K562 (cell line): ENCODE measurements around the gene PA2G4. TPM values are rescaled to one million over a fixed set of nuclear protein-coding genes. Genes with fewer than 3 reads are reported as not detected.
A peak's percentile ranks its signal among the peaks of the same experiment; 100 is the strongest.

ENCODE experiments used
- ATF7 ChIP-seq: fragments of 450-650 bp; IDR thresholded peaks from 2 replicates; pipeline ENCODE4 v1.7.1; 2014; ENCODE audit warnings: mild to moderate bottlenecking, moderate library complexity
- BHLHE40 ChIP-seq: IDR thresholded peaks from 2 replicates; pipeline ENCODE4 v1.6.1; 2011; ENCODE audit warnings: low read length, improper control_type of control experiment
- BRCA1 ChIP-seq, 2 experiments: fragments of 450-650 bp in 1 of 2; sonication (generic) in 1 of 2; formaldehyde crosslinking in 1 of 2; IDR thresholded peaks; 2 replicates each; pipeline versions ENCODE4 v1.5.0 to v1.6.1; 2017 to 2020; ENCODE audit warnings: mild to moderate bottlenecking in 1 of 2, missing genetic modification reagents in 1 of 2
- CBFA2T2 ChIP-seq: fragments of 450-650 bp; conservative IDR thresholded peaks from 2 replicates; pipeline ENCODE4 v1.6.1; 2017; ENCODE audit warnings: mild to moderate bottlenecking
- EP400 ChIP-seq: fragments of 450-650 bp; IDR thresholded peaks from 2 replicates; pipeline ENCODE4 v1.6.1; 2017; ENCODE audit warnings: antibody characterized with exemption, mild to moderate bottlenecking, moderate library complexity
- FIP1L1 ChIP-seq: fragments of 200-400 bp; formaldehyde crosslinking; IDR thresholded peaks from 2 replicates; pipeline ENCODE4 v1.6.1; 2018; ENCODE audit warnings: mild to moderate bottlenecking, low read depth, low read length; ENCODE audit not compliant: poor library complexity, severe bottlenecking
- FOXA3 ChIP-seq, 2 experiments: fragments of 450-650 bp in 1 of 2; sonication (generic) in 1 of 2; formaldehyde crosslinking; IDR thresholded peaks in 1 of 2; conservative IDR thresholded peaks in 1 of 2; 2 replicates each; pipeline versions ENCODE4 v1.4.0 to v1.8.0; 2020 to 2022; ENCODE audit warnings: mild to moderate bottlenecking in 2 of 2, missing genetic modification reagents in 1 of 2
- FOXK2 ChIP-seq, 2 experiments: fragments of 450-650 bp; IDR thresholded peaks in 1 of 2; conservative IDR thresholded peaks in 1 of 2; 2 replicates each; pipeline ENCODE4 v1.6.1; 2016; ENCODE audit warnings: low read depth in 2 of 2, mild to moderate bottlenecking in 1 of 2
- GABPA ChIP-seq: fragments of 200-800 bp; sonication (Bioruptor generic); conservative IDR thresholded peaks from 2 replicates; pipeline ENCODE4 v1.6.1; 2016; ENCODE audit warnings: low read depth, missing genetic modification characterization, missing compliant biosample characterization
- HNRNPK ChIP-seq: fragments of 200-400 bp; formaldehyde crosslinking; IDR thresholded peaks from one replicate; pipeline ENCODE4 v1.6.1; 2018; ENCODE audit warnings: mild to moderate bottlenecking, low read depth, low read length; ENCODE audit not compliant: poor library complexity, severe bottlenecking
- IRF2 ChIP-seq: sonication (generic); formaldehyde crosslinking; IDR thresholded peaks from 2 replicates; pipeline ENCODE4 v1.8.1; 2022; ENCODE audit warnings: mild to moderate bottlenecking, missing genetic modification reagents
- KLF1 ChIP-seq: fragments of 450-650 bp; IDR thresholded peaks from 2 replicates; pipeline ENCODE4 v1.6.1; 2016; ENCODE audit warnings: missing genetic modification characterization, missing compliant biosample characterization
- MECOM ChIP-seq: fragments of 250-450 bp; sonication (Bioruptor Pico); IDR thresholded peaks from 2 replicates; pipeline ENCODE4 v1.8.0; 2022; ENCODE audit warnings: inconsistent platforms
- MTA1 ChIP-seq: fragments of 450-650 bp; IDR thresholded peaks from 2 replicates; pipeline ENCODE4 v1.6.1; 2017; ENCODE audit warnings: borderline replicate concordance
- NCOA6 ChIP-seq: fragments of 450-650 bp; IDR thresholded peaks from 2 replicates; pipeline ENCODE4 v1.6.1; 2017; ENCODE audit warnings: mild to moderate bottlenecking
- NFXL1 ChIP-seq: fragments of 450-650 bp; formaldehyde crosslinking; IDR thresholded peaks from 2 replicates; pipeline ENCODE4 v1.4.0; 2021; ENCODE audit warnings: mild to moderate bottlenecking
- PTBP1 ChIP-seq: fragments of 200-400 bp; formaldehyde crosslinking; IDR thresholded peaks from 2 replicates; pipeline ENCODE4 v1.6.1; 2017; ENCODE audit warnings: low read depth, low read length
- SAFB ChIP-seq: fragments of 200-400 bp; formaldehyde crosslinking; IDR thresholded peaks from 2 replicates; pipeline ENCODE4 v1.6.1; 2017; ENCODE audit warnings: low read depth, low read length, borderline replicate concordance
- SRSF9 ChIP-seq: fragments of 200-400 bp; formaldehyde crosslinking; IDR thresholded peaks from 2 replicates; pipeline ENCODE4 v1.6.1; 2017; ENCODE audit warnings: low read depth, low read length, borderline replicate concordance
- STAT5B ChIP-seq: fragments of 250-450 bp; sonication (Bioruptor Pico); IDR thresholded peaks from 2 replicates; pipeline ENCODE4 v1.8.0; 2021; ENCODE audit warnings: mild to moderate bottlenecking, inconsistent platforms
- ZKSCAN3 ChIP-seq: fragments of 250-450 bp; sonication (Bioruptor Pico); IDR thresholded peaks from 2 replicates; pipeline ENCODE4 v1.4.0; 2020
- polyA plus RNA-seq, 8 experiments: library from polyadenylated mRNA; depleted of rRNA in 4 of 8; stranded (reverse) in 5 of 8; unstranded in 3 of 8; fragments of >200 nt; fragmentation: Nextera tagmentation in 2 of 8; fragmentation: Illumina TruSeq in 1 of 8; extraction: Ambion mirVana in 2 of 8; extraction: Trizol in 1 of 8; gene quantifications; 2 replicates each; pipeline versions ENCODE4 v1.2.1 to v1.2.3, GENCODE V29; 2011 to 2014; ENCODE audit warnings: inconsistent platforms in 1 of 8, missing spikeins in 1 of 8
- total RNA-seq, 7 experiments: library from RNA; depleted of rRNA in 6 of 7; stranded (reverse); fragments of >200 nt in 6 of 7; fragmentation: Illumina TruSeq in 2 of 7; extraction: Trizol in 2 of 7; gene quantifications; 2 replicates each; pipeline versions ENCODE4 v1.2.1 to v1.2.3, GENCODE V29; 2011 to 2021; ENCODE audit warnings: low replicate concordance in 1 of 7
- TF ChIP-seq, protein P1 (sequence below): sonication (generic); formaldehyde crosslinking; IDR thresholded peaks from 2 replicates; pipeline ENCODE4 v1.9.0; 2022; ENCODE audit warnings: mild to moderate bottlenecking, missing genetic modification reagents
- TF ChIP-seq, protein P2 (sequence below): sonication (generic); formaldehyde crosslinking; IDR thresholded peaks from 2 replicates; pipeline ENCODE4 v1.8.0; 2022; ENCODE audit warnings: mild to moderate bottlenecking, missing genetic modification reagents
- TF ChIP-seq, protein P3 (sequence below): sonication (generic); formaldehyde crosslinking; IDR thresholded peaks from 2 replicates; pipeline ENCODE4 v1.8.0; 2022; ENCODE audit warnings: missing genetic modification reagents, mild to moderate bottlenecking, borderline replicate concordance
- TF ChIP-seq, protein P4 (sequence below), 3 experiments: IDR thresholded peaks in 2 of 3; conservative IDR thresholded peaks in 1 of 3; 2 replicates each; pipeline ENCODE4 v1.5.1; 2011 to 2012; ENCODE audit warnings: low read length in 3 of 3, mild to moderate bottlenecking in 3 of 3, control low read depth in 2 of 3, improper control_type of control experiment in 1 of 3, inconsistent platforms in 1 of 3, low read depth in 1 of 3, mixed read lengths in 1 of 3, moderate library complexity in 1 of 3; ENCODE audit not compliant: insufficient read depth in 2 of 3
- TF ChIP-seq, protein P5 (sequence below): fragments of 450-650 bp; formaldehyde crosslinking; IDR thresholded peaks from 2 replicates; pipeline ENCODE4 v1.4.0; 2020; ENCODE audit warnings: mild to moderate bottlenecking, moderate library complexity

PA2G4 gene
- total and polyA plus RNA-seq, 9 of the 15 experiments (the other 6 are each of a cell fraction or from before 2014, with no cell fraction given) = 230 to 925 (median 638) TPM

DNA sequence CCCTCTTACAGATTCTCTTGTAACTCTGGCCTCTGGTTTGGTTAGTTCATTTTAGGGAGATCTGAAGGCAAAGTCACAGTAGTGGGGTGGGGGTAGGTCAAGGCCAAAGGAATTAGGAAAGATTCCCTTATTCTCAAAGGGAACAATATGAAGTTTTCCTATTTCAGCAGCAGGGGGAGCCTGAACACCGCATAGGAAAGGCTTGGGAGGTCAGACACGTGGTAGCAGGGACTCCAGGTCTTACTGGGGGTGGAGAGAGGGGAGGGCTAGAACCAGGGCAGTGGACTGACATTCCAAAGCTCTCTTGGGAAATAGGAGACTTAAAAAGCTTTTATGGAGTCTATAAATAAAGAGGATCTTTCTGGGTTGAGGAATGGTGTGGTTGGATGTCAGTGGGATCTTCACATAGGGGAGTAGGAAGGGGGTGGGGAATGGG lies 15.0 kb downstream of the PA2G4 start (continued):
- TF ChIP-seq STAT5B (no peak), ZKSCAN3 (CRISPR knock-in tag) (no peak), CBFA2T2 (0 out of 2 replicates have a peak, but pooled peaks have one; percentile 18), GABPA (tag) (no peak), SRSF9 (no peak), ATF7 (0 out of 2 replicates have a peak, but pooled peaks have one; percentile 25), FOXA3 (CRISPR knock-in tag; conservative IDR thresholded peaks at IDR 0.05 in 1 of 2, IDR thresholded peaks at IDR 0.05 in 1 of 2) (no peak), MTA1 (no peak), NCOA6 (no peak), MECOM (CRISPR knock-in tag) (no peak), SAFB (no peak), BHLHE40 (peak; percentile 54; the same call in 1 of the 2 replicates), PTBP1 (no peak), FIP1L1 (no peak), IRF2 (CRISPR knock-in tag) (no peak), HNRNPK (no peak), KLF1 (tag) (no peak), EP400 (peak; percentile 89), BRCA1 (IDR thresholded peaks at IDR 0.05) (no peak), BRCA1 (CRISPR knock-in tag; IDR thresholded peaks at IDR 0.05) (no peak), FOXK2 (conservative IDR thresholded peaks at IDR 0.05 in 1 of 2, IDR thresholded peaks at IDR 0.05 in 1 of 2; ENCODE audit: low read depth in 2 of 2) (peak; percentile 40 to 55; a peak in 3 of 4 replicates), NFXL1 (CRISPR knock-in tag) (no peak)
- TF ChIP-seq, protein P1, sequence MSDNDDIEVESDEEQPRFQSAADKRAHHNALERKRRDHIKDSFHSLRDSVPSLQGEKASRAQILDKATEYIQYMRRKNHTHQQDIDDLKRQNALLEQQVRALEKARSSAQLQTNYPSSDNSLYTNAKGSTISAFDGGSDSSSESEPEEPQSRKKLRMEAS = peak; percentile 84
- TF ChIP-seq, protein P2, sequence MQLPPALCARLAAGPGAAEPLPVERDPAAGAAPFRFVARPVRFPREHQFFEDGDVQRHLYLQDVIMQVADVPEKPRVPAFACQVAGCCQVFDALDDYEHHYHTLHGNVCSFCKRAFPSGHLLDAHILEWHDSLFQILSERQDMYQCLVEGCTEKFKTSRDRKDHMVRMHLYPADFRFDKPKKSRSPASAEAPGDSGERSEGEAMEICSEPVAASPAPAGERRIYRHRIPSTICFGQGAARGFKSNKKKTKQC (CRISPR knock-in tag) = no peak
- TF ChIP-seq, protein P3, sequence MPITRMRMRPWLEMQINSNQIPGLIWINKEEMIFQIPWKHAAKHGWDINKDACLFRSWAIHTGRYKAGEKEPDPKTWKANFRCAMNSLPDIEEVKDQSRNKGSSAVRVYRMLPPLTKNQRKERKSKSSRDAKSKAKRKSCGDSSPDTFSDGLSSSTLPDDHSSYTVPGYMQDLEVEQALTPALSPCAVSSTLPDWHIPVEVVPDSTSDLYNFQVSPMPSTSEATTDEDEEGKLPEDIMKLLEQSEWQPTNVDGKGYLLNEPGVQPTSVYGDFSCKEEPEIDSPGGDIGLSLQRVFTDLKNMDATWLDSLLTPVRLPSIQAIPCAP (CRISPR knock-in tag) = no peak
- TF ChIP-seq, protein P4, sequence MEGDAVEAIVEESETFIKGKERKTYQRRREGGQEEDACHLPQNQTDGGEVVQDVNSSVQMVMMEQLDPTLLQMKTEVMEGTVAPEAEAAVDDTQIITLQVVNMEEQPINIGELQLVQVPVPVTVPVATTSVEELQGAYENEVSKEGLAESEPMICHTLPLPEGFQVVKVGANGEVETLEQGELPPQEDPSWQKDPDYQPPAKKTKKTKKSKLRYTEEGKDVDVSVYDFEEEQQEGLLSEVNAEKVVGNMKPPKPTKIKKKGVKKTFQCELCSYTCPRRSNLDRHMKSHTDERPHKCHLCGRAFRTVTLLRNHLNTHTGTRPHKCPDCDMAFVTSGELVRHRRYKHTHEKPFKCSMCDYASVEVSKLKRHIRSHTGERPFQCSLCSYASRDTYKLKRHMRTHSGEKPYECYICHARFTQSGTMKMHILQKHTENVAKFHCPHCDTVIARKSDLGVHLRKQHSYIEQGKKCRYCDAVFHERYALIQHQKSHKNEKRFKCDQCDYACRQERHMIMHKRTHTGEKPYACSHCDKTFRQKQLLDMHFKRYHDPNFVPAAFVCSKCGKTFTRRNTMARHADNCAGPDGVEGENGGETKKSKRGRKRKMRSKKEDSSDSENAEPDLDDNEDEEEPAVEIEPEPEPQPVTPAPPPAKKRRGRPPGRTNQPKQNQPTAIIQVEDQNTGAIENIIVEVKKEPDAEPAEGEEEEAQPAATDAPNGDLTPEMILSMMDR (IDR thresholded peaks at IDR 0.05 in 2 of 3, conservative IDR thresholded peaks at IDR 0.05 in 1 of 3; ENCODE audit: insufficient read depth in 2 of 3, low read depth in 1 of 3, low read length in 3 of 3) = peak; percentile 87 to 97 (median 88)
- TF ChIP-seq, protein P5, sequence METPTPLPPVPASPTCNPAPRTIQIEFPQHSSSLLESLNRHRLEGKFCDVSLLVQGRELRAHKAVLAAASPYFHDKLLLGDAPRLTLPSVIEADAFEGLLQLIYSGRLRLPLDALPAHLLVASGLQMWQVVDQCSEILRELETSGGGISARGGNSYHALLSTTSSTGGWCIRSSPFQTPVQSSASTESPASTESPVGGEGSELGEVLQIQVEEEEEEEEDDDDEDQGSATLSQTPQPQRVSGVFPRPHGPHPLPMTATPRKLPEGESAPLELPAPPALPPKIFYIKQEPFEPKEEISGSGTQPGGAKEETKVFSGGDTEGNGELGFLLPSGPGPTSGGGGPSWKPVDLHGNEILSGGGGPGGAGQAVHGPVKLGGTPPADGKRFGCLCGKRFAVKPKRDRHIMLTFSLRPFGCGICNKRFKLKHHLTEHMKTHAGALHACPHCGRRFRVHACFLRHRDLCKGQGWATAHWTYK (CRISPR knock-in tag) = no peak
